GM18517 (cell line): ENCODE results near the gene DENND11.
"Not testable (repeated sequence)": the region's sequence is repeated elsewhere in the genome, so short reads cannot be mapped to it uniquely, and the experiment has no call there.

Experiments used
- ATAC-seq: cut with Tn5 transposase; IDR thresholded peaks from one replicate; pipeline ENCODE4 v1.9.1; 2021; ENCODE audit warnings: mild to moderate bottlenecking, moderate library complexity; ENCODE audit not compliant: unreplicated experiment

Gene DENND11

DNA sequence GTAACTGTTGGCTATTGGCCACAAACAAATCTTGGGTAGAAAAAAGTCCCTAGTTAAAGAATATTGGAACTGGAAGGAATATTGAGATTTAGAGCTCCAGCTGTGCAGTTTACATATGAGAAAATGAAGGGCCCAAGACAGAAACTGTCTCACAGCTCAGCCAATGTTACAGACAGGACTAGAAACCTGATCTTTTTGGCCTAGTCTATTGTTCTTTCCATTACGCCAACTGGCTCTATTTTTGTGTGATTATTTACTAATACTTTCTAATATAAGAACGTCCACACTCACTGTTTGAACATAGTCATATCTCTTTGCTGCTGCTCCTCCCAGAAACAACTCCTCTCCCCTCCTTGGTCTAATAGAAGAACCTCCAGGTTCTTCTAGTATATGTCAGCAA, 7.4 kb upstream of the DENND11 start:
- ATAC-seq: no peak

DNA sequence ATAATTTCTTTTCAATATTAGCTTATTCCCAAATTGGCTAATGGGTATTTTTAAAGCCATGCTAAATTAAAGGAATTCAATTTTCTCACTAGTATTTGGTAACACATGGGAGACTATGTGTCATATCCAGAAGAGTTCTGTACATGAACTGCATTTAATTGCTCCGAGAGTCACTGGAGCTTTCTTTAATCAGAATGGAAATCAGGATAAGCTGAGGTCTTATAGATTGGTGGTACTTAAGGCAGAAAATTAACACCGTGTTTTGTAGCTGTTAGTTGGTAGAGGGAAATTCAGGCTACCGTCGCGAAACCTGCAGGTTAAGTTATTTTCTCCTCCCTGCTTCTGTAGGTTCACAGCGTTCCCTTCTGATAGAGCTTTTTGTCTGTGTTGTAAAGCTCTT, 6.4 kb upstream of the DENND11 start, which contains the start of gene WEE2:
Gene WEE2 (plus strand): TSS at position 3 of the 400 bp plus-strand sequence. CDS start 406 bp downstream, outside the sequence.
- no peak for ATAC-seq

DNA sequence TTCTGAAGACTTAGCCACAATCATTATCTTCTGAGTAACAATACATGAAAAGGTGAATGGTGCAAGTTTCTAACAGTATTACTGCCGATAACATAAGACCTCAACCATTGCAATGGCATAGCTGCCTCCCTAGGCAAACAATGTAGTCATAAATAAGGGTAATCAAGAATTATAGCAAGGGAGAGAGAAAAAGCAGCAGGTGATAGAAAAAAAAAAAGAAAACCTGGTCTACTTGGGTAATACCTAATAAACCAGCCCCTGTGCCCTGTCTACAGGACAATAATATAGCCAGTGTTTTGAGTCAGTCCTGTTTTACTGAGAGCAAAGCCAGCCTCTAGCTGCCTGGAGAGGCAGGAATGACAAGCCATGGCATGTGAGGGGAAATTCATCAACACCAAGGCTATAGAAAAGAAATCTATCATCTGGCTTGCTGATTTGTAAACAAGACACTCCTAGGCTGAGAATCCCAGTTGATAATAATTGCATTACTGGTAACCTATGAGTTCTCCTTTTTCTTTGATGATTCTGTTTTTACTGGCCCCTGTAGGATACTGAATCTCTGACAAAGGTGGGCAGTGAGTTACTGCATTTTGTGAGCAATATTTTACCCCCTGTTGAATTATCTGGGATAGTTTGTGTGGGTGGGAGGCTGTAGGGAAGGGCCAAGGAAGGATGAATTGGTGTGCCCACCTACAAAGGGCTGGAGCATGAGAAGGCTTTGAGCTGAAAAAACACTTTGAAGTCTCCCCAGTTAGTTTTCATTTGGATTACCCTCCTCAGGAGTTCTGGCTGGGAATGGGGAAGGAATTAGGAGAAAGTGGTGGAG, 4.5 kb upstream of the DENND11 start:
- no peak for ATAC-seq

- no peak for ATAC-seq
Measured at GRCh38 chr7:141704741-141705140, 2.8 kb upstream of the DENND11 start.

- ATAC-seq: no peak
Measured at GRCh38 chr7:141704112-141704511, 2.1 kb upstream of the DENND11 start.

GRCh38 chr7:141702892-141703291, 926 bp upstream of the DENND11 start:
- ATAC-seq: no peak

- ATAC-seq: peak; percentile 59
Measured at GRCh38 chr7:141701489-141702046, 398 bp downstream of the DENND11 start.

GRCh38 chr7:141700848-141701371, 1.1 kb downstream of the DENND11 start:
- no peak for ATAC-seq

DNA sequence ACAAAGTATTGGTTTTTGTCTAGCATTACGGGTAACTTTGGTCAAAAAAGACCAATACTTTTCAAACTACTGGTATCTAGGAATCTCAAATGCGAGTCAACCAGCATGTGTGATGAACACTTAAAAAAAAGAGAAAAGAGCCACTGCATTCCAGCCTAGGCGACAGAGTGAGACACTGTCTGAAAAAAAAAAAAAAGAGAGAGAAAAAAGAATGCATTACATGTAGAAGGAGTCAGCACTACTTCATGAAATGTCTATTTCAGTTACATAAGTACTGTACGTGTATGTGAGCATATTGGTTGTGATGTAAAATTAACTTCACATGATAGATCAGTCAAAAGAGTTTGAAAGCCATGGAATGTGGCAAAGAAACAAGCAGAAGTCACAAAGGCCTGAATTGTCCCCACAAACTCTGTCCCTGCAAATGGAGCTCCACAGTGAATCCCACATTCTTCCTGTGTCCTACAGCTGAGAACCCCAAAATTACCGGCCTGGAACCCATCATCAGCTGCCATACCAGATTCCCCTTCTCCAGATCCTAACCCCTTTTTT, 1.6 kb downstream of the DENND11 start:
- ATAC-seq: no peak

GRCh38 chr7:141699860-141700259, 2.1 kb downstream of the DENND11 start:
- ATAC-seq: no peak

GRCh38 chr7:141698247-141699015, 3.5 kb downstream of the DENND11 start:
- ATAC-seq: no peak

- no peak for ATAC-seq
Measured at GRCh38 chr7:141697211-141697871, 4.6 kb downstream of the DENND11 start.

DNA sequence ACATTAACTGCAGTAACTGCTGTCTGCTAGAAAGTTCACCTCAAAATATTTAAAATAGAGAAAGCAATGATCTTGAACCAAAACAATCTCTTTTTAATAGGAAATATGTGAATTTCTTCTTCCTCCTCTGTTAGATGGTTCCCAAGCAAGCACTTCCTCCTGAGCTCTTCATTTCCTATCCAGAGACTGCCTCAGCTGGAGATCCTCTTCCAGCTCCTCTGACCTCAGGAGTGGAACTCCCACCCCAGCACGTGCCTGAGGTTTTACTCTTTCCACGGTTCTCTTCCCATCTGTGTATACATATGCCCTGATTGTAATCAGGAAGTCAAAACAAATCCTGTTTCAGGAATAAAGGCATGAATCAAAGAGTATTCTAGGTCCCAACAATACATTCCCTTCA, 5.6 kb downstream of the DENND11 start:
- ATAC-seq: no peak

- ATAC-seq: no peak
Measured at GRCh38 chr7:141695803-141696289, 6.1 kb downstream of the DENND11 start.

DNA sequence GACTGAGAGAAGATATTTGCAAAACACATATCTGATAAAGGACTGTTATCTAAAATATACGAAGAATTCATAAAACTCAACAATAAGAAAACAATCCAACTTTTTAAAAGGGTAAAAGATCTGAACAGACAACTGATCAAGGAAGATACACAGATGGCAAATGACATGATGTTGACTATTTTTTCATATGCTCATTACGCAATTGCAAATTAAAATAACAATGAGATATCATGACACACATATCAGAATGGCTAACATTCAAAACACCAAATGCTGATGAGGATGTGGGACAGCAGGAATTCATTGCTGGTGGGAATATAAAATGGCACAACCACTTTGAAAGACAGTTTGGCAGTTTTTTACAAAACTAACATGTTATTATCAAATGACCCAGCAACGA, 8.9 kb downstream of the DENND11 start:
- ATAC-seq: no peak

GRCh38 chr7:141691961-141692360, 10.0 kb downstream of the DENND11 start:
- no peak for ATAC-seq

- ATAC-seq: no peak
Measured at GRCh38 chr7:141691540-141691939, 10.4 kb downstream of the DENND11 start.

GRCh38 chr7:141689072-141689825, 12.7 kb downstream of the DENND11 start:
- ATAC-seq: not testable (repeated sequence)

DNA sequence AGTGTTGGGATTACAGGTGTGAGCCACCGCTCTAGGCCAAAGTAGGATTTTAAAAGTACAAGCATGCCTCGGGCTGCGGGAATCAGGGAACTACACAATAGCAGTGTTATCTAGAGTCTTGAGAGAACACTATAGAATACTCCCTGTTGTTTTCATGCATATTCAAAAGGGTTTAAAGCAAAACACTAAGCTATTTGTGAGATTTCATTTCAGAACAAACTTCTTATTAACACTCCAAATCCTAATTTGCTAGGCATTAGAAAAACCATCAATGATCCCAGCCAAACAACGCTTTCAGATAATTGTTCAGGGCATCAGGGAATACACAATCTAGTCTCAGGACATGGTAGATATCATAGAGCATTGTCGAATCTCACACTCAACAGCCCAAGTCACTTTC, 13.9 kb downstream of the DENND11 start:
- ATAC-seq: no peak

DNA sequence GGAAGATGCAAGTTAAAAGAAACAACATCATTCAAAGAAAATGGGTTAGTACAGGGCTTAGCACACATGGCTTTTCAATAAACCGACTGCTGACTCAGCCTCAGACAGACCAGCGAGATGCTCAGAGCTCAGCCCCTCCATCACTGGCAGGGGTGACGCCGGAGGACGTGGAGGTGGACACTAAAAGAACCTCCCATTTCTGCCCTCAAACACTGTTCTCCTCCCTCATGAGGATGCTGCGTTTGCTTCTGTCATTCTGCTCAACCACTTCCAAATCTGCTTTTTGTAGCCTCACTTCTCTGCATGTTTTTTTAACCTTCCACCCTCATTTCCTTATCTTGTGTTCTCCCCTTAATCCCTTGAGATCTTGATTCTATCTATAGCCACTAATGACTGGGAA, 15.3 kb downstream of the DENND11 start:
- no peak for ATAC-seq
